Activated CD4-positive, alpha-beta T cell treated with anti-CD3 and anti-CD28 coated beads, Interleukin-2, amount 50 U/mL, for 1 hour (primary cell): ENCODE measurements around the gene SDC1.

Experiments used
- DNase-seq: peaks from one replicate; pipeline ENCODE4 v3.0.0-alpha.2; 2020

The SDC1 gene

DNA sequence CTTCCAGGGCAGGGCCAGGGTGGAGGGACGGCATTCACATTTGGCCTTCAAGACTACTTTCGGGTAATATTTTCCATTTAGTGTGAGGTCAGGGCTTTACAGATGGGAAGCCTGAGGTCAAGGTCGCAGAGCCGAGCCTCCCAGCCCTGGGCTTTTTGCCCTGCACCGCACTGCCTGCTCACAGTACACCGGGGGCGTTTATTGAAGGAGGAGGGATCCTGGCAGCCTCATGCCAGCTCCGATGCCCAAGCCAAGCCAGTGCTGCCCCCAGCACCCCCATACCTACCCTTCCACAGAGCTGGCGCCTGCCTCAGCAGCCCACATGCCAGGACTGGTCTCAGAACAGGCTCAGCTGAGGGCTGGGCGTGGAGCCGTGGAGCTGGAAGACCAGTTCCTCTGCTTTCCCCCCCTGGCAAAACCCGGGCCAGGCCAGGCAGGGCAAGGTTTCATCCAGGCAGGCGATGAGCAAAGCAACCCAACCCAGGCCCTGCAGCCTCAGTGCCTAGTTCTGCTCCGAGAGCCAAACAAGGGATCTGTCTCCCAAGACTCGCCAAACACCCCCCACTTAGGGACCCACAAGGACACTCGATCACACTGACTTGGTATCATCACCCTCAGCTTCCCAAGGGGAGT is 11.9 kb downstream of the SDC1 start:
- no peak for DNase-seq

GRCh38 chr2:20212459-20212870 is 12.5 kb downstream of the SDC1 start:
- DNase-seq, result no peak

GRCh38 chr2:20211860-20212458 is 13.0 kb downstream of the SDC1 start:
- DNase-seq, result no peak

- DNase-seq, result no peak
These were observed 13.5 kb downstream of the SDC1 start for GRCh38 chr2:20211420-20211819.

GRCh38 chr2:20210462-20210861 is 14.5 kb downstream of the SDC1 start:
- no peak for DNase-seq

DNA sequence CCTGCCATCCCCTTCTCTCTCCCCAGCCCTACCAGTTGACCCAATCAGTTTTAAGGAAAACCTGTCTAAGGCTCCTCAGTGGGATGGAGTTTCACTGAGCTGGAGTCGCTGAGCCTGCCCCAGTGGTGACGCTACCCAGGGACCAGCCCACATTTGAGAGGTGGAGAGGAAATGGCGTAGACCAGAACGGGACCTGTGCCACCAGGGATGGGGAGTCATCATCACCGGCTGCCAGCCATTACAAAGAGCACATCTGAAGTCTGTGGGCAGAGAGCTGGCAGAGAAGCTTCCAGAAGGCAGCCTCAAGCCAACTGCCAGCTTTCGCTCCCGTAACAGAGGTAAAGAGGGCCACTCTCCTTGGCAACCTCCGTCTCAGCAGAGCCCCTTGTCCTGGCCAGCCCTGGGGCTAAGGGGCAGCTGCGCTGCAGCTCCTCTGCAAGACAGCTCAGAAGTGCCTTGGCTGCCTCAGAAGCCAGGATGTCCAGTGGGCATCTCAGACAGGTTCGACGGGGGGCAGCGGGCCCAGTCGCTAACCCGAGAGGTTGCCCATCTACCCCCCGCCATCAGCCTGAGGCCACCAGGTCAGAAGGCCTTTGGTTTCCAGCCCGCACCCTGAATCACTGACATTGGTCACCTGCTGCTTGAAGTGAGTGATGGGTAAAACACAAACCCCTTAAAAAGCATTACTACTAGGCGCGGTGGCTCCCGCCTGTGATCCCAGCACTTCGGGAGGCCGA is 15.4 kb downstream of the SDC1 start:
- DNase-seq, result no peak

DNA sequence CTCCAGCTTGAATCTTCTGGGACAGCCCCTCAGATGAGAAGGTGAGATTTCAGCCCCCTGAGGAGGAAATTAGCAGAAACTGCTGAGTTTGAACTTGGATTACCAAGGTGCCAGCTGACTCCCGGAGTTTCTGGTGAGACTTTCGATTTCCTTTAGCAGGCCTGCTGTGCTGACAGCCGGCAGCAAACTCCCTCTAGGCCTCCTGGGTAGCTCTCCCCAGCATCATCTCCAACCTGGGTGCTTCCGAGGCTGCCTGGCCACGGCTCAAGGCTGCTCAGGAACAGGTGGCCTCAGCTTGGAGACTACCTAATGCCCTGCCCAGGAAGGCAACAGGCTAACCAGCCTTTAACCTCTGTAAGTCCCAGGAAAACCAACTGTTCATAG is 16.5 kb downstream of the SDC1 start:
- no peak for DNase-seq

DNA sequence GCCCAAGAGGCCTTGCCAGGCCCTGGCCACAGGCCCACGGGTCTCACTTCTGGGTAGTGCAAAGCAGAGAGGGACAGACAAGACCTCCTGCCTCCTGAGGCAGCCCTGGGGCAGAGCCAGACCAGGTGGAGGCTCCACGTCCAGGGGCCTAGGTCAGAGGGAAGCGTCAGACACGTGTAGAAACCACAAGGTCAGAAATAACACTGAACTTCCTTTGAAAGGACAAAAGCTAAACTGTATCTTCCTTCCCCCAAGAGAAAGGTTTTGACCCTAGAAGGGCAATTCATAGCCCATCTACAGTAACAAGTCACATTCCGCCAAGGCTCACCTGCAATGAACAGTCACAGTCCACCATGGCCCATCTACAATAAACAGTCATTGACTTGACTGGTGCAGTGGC is 17.9 kb downstream of the SDC1 start:
- no peak for DNase-seq

GRCh38 chr2:20205915-20206524 is 18.9 kb downstream of the SDC1 start:
- DNase-seq, result no peak

- no peak for DNase-seq
These were observed 19.9 kb downstream of the SDC1 start for GRCh38 chr2:20205069-20205468.

- no peak for DNase-seq
These were observed 21.3 kb downstream of the SDC1 start for GRCh38 chr2:20203521-20204225.

GRCh38 chr2:20203072-20203471 is 21.9 kb downstream of the SDC1 start:
- DNase-seq, result no peak

DNA sequence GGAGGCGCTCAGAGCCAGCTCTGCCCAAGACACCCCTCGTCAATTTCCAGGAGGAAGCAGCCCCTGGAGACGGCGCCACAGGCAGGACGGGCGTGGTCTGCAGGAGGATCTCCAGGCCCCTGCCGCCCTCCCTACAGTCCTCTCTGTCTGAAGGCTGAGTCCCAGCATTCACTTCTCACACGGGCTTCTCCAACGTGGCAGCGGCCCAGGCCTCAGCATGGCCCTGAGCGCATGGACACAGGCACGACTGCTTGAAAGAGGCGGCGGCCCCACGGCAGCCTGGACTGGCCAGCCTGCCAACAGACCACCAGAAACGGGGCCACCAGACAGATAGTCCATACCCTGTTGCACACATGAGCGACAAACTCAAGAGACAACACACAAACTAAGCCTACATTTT is 23.3 kb downstream of the SDC1 start:
- no peak for DNase-seq

DNA sequence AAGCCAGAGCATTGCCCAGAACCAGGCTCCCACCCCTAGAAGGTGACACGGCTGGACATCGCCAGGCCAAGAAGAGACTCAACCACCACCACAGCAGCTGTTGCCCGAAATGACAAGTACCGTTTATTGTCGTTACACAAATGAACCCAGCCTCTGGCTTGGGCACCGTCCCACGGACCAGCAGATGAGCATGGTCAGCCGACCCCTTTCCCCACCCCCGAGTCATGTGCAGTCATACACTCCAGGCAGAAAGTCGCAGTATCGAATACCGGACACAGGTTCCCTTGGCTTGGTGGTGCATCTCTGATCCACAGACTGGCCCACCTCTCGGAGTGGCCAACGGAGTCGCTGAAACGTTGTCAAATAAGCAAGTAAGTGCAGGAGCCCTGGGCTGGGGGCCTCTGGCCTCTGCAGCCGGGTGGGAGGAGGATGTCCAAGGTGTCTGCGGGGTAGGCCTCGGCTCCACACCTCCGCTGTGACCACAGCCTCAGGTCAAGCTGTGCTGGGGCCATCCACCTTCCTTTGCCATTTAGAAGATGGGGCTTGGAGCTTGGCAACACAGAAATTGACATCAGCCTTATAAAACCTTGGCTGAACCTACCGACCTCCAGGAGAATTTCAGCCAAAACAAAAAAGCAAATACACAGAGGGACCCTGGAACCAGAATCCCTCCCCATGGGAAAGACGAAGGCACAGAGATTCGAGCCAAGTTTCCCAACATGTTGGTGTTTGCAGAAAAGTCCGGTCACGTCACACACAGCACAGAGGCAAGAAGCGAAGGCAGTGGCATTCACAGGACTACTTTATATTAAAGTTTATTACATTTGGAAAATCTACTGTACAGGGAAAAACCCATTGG is 24.0 kb downstream of the SDC1 start:
- no peak for DNase-seq

GRCh38 chr2:20199633-20200270 is 25.2 kb downstream of the SDC1 start:
- no peak for DNase-seq

DNA sequence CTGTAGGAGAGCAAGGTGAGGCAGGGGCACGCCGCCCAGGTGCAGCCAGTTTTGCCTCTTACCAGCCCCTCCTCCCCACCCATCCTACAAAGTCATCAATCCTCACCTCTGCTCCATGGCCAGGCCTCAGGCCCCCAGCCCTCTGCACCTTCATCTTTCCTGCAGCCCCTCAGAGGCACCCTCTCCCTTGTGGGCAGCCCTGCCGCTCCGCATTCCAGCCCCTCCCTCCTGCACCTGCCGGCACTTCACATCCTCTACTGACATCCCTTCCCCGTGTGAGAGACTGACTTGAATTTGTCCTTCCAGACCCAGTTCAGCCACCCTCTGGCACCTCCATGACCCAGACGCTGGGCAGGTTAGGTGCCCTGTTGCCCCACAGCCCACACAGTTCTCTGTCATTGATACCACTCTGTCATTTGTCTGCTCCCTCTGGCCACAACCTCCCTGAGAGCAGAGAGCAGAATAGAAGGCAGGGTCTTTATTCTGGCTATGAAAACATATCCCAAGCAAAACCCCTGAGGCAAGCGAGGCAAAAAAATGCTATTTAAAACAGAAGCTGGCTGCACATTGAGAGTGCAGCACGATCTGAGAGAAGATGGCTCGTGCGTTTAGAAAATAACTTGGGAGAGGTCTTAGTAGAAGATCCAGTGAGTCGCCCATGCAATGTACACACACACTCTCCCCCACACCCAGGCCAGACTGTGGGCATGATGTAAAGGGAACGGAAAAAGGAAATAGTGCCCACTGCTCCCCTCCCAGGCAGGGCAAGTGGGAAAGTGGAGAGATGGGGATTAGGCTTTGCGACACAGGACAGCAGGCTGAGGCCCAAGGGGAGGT is 25.9 kb downstream of the SDC1 start:
- no peak for DNase-seq

DNA sequence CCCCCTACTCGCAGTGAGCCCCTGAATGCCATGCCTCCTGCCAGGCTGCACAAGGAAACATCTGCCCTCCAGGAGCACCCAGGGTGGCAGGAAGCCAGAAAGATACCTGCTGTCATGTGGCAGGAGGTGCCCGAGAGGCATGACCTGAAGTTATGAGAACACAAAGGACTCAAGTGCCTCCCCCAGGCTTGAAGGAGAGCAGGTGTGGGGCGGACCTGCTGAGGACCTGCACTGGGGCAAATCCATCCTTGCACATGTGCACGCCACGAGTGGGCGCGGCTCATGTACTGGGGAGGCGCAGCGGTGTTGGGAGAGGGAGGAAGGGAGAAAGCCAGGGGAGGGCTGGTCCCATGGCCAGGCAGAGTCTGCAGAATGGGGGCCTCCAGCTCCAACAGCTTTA is 26.9 kb downstream of the SDC1 start:
- no peak for DNase-seq

- no peak for DNase-seq
These were observed 27.7 kb downstream of the SDC1 start for GRCh38 chr2:20197192-20197591.

GRCh38 chr2:20196657-20197161 is 28.2 kb downstream of the SDC1 start:
- no peak for DNase-seq

DNA sequence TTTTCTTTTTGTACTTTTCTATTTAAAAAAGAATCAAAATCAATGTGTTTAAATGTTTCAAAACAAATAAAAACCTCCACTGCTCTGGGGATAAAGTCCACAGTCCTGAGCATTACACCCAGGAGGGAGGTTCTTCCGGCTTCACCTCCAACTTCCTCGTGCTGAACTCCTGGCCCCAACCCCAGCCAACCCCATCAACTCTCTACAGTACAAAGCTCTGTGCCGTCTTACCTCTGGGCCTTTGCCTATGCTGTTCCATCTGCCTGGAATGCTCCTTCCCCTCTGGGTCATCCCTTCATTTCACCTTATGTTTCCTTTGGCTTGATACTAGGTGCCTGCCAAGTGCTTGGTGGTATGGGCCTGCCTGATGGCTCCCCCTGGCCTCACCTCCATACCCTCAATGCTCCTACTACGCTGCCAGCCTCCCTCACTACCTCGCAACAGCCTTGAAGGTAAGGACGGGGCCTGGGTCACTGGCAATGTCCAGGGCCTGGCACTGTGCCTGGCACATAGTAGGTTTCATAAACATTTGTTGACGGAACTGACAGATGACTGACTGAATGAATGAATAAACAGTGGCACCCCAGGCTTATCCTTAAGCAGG is 28.8 kb downstream of the SDC1 start:
- DNase-seq, result no peak
